Measurements from ENCODE around the gene PCNT. TPM values are rescaled to one million over a fixed set of nuclear protein-coding genes. Genes with fewer than 3 reads are reported as not detected.

PCNT gene
- total and polyA plus RNA-seq, 10 of the 15 experiments (the other 5 are each of a cell fraction or from before 2014, with no cell fraction given): 2.9 to 39.6 (median 20.5) TPM

GRCh38 chr21:46468108-46468774 lies 144.3 kb downstream of the PCNT start (continued):
- no peak for TF ChIP-seq REST (IDR thresholded peaks at IDR 0.05; ENCODE audit: low read depth, low read length)

DNA sequence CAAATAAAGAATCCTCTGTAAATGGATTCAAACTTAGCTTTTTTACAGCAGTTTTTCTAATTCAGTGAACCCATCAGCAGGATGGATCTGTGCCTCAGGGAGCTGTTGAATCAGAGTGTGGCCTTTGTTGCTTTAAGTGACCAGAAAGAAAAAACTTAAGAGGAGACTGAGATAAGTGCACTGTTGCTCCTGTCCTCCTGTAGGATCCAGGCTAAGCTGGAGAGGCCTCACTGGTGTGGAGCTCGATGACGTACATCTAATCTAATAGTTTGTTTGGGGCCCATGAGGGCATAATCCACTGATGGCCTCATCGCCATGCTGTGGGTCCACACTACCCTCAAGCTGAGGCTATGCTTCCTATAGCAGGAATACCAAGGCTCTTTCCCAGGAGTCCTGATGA lies 145.3 kb downstream of the PCNT start:
- no peak overlapping the region for H3K9ac ChIP-seq (ENCODE audit: control insufficient read depth, insufficient read depth, low read length)
- ChIA-PET SMC1A (ENCODE audit: uncharacterized antibody, unreplicated experiment) (interaction anchor here (1.8 to 1.9 kb wide), 2 partner anchors 12 to 31 kb away, joined by 4 to 6 read pairs; no protein-coding TSS in a partner anchor), RAD21 (ENCODE audit: unreplicated experiment) (no interaction called here), POLR2A (no interaction called here), CTCF (no interaction called here)
- no peak overlapping the region for H3K4me3 ChIP-seq
- H4K20me1 ChIP-seq (ENCODE audit: control insufficient read depth, insufficient read depth): no peaks in the 10 kb centered on the region
- in situ Hi-C loops (cut with MboI) (no loop called here), intact Hi-C loops (cut with micrococcal nuclease; ENCODE audit: unreplicated experiment) (no loop called here)
- H3K4me2 ChIP-seq (ENCODE audit: control insufficient read depth, insufficient read depth): no peak overlapping the region
- FAIRE-seq (no peak), DNase-seq (ENCODE audit: low read depth, low spot score) (no peak), ATAC-seq (no peak)
- H3K27ac ChIP-seq (ENCODE audit: control insufficient read depth, insufficient read depth): no peak overlapping the region
- H2AFZ ChIP-seq (ENCODE audit: control insufficient read depth, low read depth, low read length): no peak overlapping the region
- H3K4me1 ChIP-seq (ENCODE audit: control insufficient read depth, insufficient read depth, low read length): no peaks in the 10 kb centered on the region; the same call in none of the 2 replicates
- H3K9me3 ChIP-seq (replicated peaks; ENCODE audit: control insufficient read depth, insufficient read depth, low read length): no peaks in the 10 kb centered on the region
- no peaks in the 10 kb centered on the region; the same call in 1 of the 2 replicates for H3K79me2 ChIP-seq (ENCODE audit: control insufficient read depth, insufficient read depth, low read length)
- BruUV-seq (replicated peaks): no TSS peak
- WGBS (ENCODE audit: insufficient coverage, insufficient replicate concordance, low lambda C conversion rate, missing lambda C conversion rate): 88% methylated on average over 3 of the region's 3 CpGs
- peaks cover 0 to 4% of the 10 kb centered on the region in 2 experiments; a peak in 1 of 4 replicates for H3K36me3 ChIP-seq (ENCODE audit: control insufficient read depth in 2 of 2, insufficient read depth in 2 of 2, low read length in 1 of 2)
- no peaks in the 10 kb centered on the region for H3K27me3 ChIP-seq (replicated peaks in 1 of 2; ENCODE audit: control insufficient read depth in 2 of 2, insufficient read depth in 2 of 2, low read length in 1 of 2)
- TF ChIP-seq CHD4 (IDR thresholded peaks at IDR 0.05) (no peak), EP300 (IDR thresholded peaks at IDR 0.05; ENCODE audit: borderline replicate concordance in 1 of 2, control insufficient read depth in 1 of 2, low read depth in 2 of 2, low read length in 2 of 2) (no peak), RUNX3 (IDR thresholded peaks at IDR 0.05; ENCODE audit: low read length) (no peak), SMC3 (IDR thresholded peaks at IDR 0.05; ENCODE audit: borderline replicate concordance, low read length) (no peak), ZNF217 (IDR thresholded peaks at IDR 0.05) (no peak)
